Myometrial cell (primary cell): ENCODE data around the gene TM9SF1. TPM values are rescaled to one million over a fixed set of nuclear protein-coding genes. Genes with fewer than 3 reads are reported as not detected.

Experiments used
- total RNA-seq: library from RNA; depleted of rRNA; stranded (reverse); fragments of >200 nt; gene quantifications from 2 replicates; pipeline ENCODE4 v1.2.3, GENCODE V29; 2015

Gene TM9SF1, protein sequence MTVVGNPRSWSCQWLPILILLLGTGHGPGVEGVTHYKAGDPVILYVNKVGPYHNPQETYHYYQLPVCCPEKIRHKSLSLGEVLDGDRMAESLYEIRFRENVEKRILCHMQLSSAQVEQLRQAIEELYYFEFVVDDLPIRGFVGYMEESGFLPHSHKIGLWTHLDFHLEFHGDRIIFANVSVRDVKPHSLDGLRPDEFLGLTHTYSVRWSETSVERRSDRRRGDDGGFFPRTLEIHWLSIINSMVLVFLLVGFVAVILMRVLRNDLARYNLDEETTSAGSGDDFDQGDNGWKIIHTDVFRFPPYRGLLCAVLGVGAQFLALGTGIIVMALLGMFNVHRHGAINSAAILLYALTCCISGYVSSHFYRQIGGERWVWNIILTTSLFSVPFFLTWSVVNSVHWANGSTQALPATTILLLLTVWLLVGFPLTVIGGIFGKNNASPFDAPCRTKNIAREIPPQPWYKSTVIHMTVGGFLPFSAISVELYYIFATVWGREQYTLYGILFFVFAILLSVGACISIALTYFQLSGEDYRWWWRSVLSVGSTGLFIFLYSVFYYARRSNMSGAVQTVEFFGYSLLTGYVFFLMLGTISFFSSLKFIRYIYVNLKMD
- total RNA-seq: 85.9 and 92.5 TPM in 2 replicates

DNA sequence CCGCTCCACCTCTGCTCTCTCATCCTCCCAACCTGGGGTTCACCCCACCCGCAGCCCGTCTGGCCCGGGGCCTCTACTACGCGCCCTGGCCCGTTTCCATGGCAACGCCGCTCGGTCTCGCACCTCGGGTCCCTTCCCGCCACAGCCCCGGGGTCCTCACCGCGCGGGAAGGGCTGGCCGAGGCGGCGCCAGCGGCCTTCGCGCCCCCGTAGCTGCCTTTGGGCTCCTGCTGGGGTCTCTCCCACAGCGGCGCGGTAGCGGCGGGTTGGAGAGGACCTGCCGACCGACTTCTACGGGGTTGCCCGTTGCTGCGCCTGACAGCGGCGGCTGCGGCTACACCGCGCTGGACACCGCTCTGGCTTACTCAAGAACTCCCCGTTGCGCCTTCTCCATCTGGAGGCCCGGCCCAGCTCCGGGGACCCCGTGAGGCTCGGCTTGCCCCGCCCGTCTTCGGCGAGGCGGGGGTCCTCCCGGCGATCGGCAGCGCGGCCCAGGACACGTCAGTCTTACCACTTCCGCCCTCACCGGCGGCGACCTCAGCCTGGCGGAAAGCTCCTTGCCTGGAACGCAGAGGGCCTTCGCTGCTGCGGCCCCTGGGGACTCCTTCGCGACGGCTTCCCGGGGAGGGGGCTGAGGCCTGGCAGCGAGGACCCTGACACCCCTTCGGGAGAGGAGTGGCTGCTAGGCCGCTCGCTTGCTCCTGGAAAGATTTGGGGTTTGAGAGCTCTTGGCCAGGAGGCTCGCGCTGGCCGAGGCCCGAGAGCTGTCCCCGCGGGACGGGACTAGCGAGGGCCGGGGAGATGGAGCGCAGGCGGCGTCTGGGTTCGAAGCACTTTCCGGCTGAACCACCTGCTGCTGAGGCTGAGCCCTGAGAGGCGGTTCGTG is at the start of gene TM9SF1:
Gene TM9SF1, minus strand, starts transcription at position 256 of the 885 bp plus-strand sequence. CDS start 422 bp downstream, outside the sequence.

DNA sequence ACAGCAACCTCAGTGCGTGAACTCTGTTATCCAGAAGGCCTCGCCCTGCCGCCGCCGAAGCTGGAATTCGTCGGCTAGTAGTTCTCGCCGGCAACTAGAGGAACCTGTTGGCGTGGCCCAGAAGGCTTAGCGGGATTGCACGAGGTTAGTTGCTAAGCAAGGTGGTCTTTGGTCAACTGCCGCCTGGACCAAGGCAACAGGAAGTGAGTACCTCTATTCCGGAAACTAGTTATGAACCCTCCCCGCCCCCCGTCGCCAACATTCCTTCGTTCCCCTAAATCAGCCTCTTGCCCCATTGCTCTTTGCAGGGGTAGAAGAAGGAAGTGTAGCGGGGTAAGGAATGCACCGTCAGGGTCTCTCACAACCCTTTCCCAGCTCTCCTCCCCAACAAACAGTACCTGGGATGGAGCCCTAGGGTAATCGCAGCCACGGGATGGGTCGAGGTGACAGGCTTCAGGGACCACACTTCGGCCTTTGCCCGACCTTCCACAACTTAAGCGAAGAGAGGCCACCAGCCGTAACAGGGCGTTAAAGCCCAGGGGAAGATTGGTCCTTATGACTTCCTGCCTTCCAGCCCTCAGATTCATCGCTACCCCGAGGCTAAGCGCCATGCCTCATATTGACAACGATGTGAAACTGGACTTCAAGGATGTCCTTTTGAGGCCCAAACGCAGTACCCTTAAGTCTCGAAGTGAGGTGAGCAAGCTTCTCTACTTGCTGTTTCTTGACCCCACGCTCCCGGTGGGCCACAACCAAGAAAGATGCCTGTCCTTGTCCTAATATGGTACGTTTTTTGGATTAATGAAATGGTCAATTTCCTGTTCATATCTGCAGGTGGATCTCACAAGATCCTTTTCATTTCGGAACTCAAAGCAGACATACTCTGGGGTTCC is 37.6 kb upstream of the TM9SF1 start, which contains the start of gene GMPR2:
Gene GMPR2, plus strand, starts transcription at position 285 of the 893 bp plus-strand sequence. Its CDS starts 325 bp downstream, at position 610.

GRCh38 chr14:24232121-24232644 is 36.9 kb upstream of the TM9SF1 start, which contains the start of gene NEDD8:
Gene NEDD8 (minus strand): TSS chr14:24232367. CDS start chr14:24232267, 100 bp downstream.

GRCh38 chr14:24215495-24216344 is 20.5 kb upstream of the TM9SF1 start, which contains the start of gene MDP1:
Gene MDP1 (minus strand): TSS chr14:24216066. CDS start chr14:24215955, 111 bp downstream.

DNA sequence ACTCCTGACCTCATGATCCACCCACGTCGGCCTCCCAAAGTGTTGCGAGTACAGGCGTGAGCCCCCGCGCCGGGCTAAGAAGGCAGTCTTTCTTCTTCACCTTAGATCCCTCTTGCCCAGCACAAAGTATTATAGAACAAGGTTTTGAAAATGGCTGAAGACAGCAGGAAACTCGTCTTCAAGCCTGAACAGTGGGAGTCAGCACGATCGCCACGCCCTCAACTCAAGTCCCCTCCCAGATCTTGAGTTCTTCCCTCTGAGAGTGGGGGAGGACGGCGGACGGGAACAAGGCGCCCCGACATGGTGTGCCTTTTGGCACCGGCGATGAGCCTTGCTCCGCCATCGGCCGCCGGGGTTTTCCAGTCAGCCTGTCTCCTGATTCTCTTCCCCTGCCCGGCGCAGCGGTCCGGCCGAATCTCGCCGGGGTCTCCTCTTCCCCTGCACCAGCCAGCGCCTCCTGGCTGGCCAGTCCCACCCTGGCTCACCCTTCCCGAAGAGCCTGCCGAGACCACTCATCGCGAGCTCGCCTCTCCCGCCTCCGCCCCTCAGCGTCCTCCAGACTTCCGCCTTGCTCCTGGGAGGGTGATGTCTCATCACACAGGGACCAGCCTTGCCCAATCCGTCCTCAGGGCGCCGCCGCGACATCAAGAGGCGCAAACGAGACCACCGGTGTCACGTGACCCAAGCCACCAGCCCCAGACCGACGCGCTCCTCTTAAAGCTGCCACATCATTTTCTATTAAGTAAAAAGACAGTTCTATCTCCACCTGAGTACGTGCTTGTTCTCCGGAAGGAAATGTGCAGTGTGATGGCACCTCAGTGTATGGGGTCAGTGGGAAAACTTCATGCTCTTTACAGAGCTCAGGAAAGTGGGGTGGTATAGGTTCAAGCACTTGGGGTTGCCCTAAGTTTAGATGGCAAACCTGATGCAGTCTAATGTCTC is 18.0 kb upstream of the TM9SF1 start, which contains the start of gene CHMP4A:
Gene CHMP4A, minus strand, starts transcription at position 565 of the 942 bp plus-strand sequence. Its CDS starts 49 bp downstream, at position 516.

DNA sequence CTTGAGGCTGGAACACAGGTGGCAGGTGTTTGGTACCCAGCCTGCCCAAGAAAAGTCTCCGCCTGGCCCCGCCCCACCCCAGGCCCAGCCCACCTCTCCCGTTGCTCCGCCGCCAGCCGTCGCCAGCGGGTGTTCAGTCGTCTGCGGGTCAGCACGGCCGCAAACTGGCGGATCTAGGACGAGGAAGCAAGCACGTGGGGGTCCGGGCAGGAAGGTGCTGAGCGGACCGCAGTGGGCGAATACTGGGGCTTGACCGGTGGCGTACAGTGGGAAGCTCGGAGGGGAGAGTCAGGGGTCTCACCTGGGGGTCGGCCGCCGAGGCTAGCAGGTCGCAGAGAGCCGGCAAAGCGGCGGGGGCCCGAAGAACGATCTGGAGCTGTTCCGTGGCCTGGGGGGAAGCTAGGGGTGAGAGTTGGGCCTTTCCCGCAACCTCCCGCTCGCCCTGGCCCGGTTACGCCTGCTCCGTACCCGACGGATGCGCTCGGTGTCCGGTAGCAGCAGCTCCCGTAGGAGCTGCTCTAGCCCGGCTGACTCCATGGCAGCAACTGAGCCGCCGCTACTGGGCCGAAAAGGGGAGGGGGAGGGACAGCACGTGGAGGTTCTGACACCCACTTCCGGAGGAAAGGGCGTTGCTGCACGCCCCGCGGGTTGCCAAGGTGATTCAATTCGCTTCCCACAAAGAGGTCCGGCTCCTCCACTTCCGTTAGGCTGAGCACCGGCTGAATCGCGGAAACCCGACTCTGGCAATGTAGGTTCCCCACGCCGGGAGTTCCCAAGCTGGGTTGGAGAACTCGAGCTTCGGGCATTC is 6.8 kb downstream of the TM9SF1 start, which contains the start of gene IPO4:
Gene IPO4, minus strand, starts transcription at position 566 of the 808 bp plus-strand sequence. Its CDS starts 29 bp downstream, at position 537.

GRCh38 chr14:24171422-24172260 is 23.6 kb downstream of the TM9SF1 start, which contains the start of gene REC8:
Gene REC8 (plus strand): TSS chr14:24172080. CDS start chr14:24172553, 473 bp downstream.

GRCh38 chr14:24160850-24161804 is 34.1 kb downstream of the TM9SF1 start, which contains the start of gene IRF9:
Gene IRF9 (plus strand): TSS chr14:24161265. CDS start chr14:24162145, 880 bp downstream.

DNA sequence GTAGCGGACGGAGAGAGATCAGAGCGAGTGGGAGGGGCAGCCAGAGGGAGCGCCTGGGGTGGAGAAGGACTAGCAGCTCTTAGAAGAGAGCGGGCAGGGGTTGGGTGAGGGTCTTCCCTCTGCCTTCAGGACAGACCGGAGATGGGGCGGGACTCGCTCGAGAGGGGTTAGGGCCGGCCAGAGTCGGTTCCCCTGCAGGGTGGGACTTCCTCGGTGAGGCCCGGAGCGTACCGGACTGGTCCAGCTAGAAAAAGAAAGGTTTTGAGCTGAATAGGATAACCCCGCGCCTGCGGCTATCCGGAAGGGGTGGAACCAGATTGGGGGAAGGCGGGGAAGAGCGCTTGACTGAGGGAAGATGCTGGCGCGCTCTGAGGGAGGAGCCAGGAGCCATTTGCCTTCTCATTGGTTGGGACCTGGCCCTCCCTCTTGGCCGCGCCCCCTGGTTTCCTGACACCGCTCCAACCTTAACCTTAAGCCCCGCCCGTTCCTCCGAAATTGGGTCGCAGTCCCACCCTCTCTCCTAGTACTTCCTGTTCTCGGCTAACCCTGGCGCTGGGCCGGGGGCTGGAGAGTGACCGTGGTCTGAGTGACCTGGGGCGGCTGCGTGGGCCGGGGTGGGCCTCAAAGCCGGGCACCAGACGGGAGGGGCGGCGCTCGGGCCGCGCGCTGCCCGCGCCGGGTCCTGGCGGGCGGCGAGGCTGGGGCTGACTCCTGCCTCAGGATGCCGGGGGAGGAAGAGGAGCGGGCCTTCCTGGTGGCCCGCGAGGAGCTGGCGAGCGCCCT is 48.1 kb downstream of the TM9SF1 start, which contains the start of gene RNF31:
Gene RNF31, plus strand, starts transcription at position 521 of the 783 bp plus-strand sequence. Its CDS starts 201 bp downstream, at position 722.

DNA sequence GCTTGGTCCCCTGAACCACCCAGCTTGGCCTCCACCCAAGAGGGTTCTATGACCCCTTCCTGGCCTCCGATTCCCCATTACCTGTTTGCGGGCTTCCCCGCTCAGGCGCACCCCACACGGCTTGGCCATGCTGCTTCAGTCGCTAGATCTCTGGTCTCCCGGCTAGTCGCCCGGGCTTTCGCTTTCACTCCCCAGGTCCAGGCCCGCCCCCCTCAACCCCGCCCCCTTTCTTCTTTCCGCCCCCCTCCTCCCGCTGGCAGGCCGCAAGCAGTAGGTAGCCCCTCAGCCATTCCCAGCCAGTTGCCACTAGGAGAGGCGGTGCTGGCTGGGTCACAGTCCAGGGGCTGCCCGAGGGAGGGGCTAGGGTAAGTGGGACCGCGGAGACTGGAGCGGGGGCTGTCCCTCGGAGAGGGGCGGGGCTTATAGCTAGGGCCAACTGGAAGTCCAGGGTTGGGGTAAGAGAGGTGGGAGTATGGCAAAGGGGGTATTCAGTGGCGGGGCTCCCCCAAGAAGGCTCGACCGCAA is 48.7 kb downstream of the TM9SF1 start, which contains the start of gene PSME2:
Gene PSME2, minus strand, starts transcription at position 158 of the 525 bp plus-strand sequence. Its CDS starts 29 bp downstream, at position 129.

DNA sequence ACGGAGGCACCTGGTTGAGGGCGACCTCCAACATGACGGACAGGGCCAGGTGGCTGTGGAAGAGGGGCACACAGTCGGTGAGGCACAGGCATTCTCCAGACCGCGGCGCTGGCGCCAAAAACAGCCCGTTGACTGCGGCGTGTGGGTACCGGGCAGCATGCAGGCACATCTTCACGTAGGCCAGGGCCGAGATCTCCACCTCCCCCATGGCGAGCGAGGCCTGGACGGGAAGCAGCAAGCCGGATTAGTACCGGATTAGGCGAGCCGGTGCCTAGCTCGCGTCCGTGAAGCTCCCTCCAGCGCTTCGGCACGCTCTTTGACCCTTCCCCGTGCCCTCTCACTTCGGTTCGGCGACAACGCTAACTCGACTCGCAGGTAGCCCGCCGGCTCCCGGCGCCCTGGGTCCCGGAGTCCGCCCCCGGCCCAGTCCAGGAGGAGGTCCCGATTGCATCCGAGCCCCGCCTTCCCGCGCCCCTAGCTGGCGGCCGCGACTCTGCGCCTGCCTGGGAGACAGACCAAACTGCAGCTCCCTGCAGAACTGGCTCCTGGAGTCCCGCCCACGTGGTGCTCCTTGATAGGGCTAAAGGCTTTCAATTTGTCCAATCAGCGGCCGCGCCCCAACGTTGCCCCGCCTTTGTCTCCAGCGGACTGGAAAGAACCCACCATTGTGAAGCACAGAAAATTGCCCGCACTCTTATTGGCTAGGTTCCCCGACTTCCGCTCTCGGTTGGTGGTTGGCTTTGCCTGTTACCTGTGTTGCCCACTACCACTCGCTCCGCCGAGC is 54.0 kb downstream of the TM9SF1 start, which contains the start of gene EMC9:
Gene EMC9, minus strand, starts transcription at position 495 of the 784 bp plus-strand sequence. Its CDS starts 287 bp downstream, at position 208.

